Glutamatergic neuron (in vitro differentiated cells): ENCODE measurements around the gene EIF4G1. TPM values are rescaled to one million over a fixed set of nuclear protein-coding genes. Genes with fewer than 3 reads are reported as not detected.
A peak's percentile ranks its signal among the peaks of the same experiment; 100 is the strongest.

Source experiments
- DNase-seq: peaks from one replicate; pipeline ENCODE4 v3.0.0; 2022
- H3K27ac Mint-ChIP-seq: one replicate; pipeline ENCODE4 v1.8.0; 2020; ENCODE audit warnings: mild to moderate bottlenecking, mixed read lengths, inconsistent platforms; ENCODE audit not compliant: unreplicated experiment
- H3K27me3 Mint-ChIP-seq: one replicate; pipeline ENCODE4 v1.8.0; 2020; ENCODE audit warnings: mild to moderate bottlenecking, moderate library complexity, mixed read lengths, inconsistent platforms; ENCODE audit not compliant: unreplicated experiment
- H3K36me3 Mint-ChIP-seq: one replicate; pipeline ENCODE4 v1.8.0; 2020; ENCODE audit warnings: mild to moderate bottlenecking, mixed read lengths, inconsistent platforms; ENCODE audit not compliant: unreplicated experiment
- H3K4me1 Mint-ChIP-seq: one replicate; pipeline ENCODE4 v1.8.0; 2020; ENCODE audit warnings: mild to moderate bottlenecking, low read depth, mixed read lengths, inconsistent platforms; ENCODE audit not compliant: unreplicated experiment
- H3K4me3 Mint-ChIP-seq: one replicate; pipeline ENCODE4 v1.8.0; 2020; ENCODE audit warnings: mild to moderate bottlenecking, mixed read lengths, inconsistent platforms; ENCODE audit not compliant: unreplicated experiment
- H3K9me3 Mint-ChIP-seq: one replicate; pipeline ENCODE4 v1.8.0; 2020; ENCODE audit warnings: mild to moderate bottlenecking, moderate library complexity, mixed read lengths, inconsistent platforms; ENCODE audit not compliant: unreplicated experiment
- total RNA-seq: library from RNA; stranded (reverse); fragmentation: NEBNext Ultra II Directional; extraction: Animal tissue kit (Norgen Biotek cat#: 25700); gene quantifications from one replicate; pipeline ENCODE4 v1.2.1, GENCODE V29; 2021; ENCODE audit not compliant: unreplicated experiment
- TF ChIP-seq, protein P1 (sequence below): fragments of 200-600 bp; sonication (generic); IDR thresholded peaks from one replicate; pipeline ENCODE4 v1.5.0; 2021; ENCODE audit not compliant: partially characterized antibody, unreplicated experiment

EIF4G1 gene
- total RNA-seq, 1 donor from 2014 or later = 346 TPM

DNA sequence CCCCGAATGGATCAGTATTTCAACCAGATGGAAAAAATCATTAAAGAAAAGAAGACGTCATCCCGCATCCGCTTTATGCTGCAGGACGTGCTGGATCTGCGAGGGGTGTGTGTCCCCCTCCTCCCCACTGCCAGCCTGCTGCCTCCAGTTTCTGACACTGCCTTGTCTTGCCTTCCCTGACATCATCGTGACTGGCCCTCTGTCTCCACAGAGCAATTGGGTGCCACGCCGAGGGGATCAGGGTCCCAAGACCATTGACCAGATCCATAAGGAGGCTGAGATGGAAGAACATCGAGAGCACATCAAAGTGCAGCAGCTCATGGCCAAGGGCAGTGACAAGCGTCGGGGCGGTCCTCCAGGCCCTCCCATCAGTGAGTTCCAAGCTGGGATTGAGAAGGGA is 10.9 kb downstream of the EIF4G1 start:
- no peak overlapping the region for H3K4me3 Mint-ChIP-seq
- no peak for DNase-seq
- TF ChIP-seq, protein P1, sequence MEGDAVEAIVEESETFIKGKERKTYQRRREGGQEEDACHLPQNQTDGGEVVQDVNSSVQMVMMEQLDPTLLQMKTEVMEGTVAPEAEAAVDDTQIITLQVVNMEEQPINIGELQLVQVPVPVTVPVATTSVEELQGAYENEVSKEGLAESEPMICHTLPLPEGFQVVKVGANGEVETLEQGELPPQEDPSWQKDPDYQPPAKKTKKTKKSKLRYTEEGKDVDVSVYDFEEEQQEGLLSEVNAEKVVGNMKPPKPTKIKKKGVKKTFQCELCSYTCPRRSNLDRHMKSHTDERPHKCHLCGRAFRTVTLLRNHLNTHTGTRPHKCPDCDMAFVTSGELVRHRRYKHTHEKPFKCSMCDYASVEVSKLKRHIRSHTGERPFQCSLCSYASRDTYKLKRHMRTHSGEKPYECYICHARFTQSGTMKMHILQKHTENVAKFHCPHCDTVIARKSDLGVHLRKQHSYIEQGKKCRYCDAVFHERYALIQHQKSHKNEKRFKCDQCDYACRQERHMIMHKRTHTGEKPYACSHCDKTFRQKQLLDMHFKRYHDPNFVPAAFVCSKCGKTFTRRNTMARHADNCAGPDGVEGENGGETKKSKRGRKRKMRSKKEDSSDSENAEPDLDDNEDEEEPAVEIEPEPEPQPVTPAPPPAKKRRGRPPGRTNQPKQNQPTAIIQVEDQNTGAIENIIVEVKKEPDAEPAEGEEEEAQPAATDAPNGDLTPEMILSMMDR = no peak
- no peaks in the 10 kb centered on the region for H3K4me1 Mint-ChIP-seq
- no peak overlapping the region for H3K27ac Mint-ChIP-seq
- peaks cover 7% of the 10 kb centered on the region for H3K27me3 Mint-ChIP-seq
- no peaks in the 10 kb centered on the region for H3K36me3 Mint-ChIP-seq
- peaks cover 8% of the 10 kb centered on the region for H3K9me3 Mint-ChIP-seq

DNA sequence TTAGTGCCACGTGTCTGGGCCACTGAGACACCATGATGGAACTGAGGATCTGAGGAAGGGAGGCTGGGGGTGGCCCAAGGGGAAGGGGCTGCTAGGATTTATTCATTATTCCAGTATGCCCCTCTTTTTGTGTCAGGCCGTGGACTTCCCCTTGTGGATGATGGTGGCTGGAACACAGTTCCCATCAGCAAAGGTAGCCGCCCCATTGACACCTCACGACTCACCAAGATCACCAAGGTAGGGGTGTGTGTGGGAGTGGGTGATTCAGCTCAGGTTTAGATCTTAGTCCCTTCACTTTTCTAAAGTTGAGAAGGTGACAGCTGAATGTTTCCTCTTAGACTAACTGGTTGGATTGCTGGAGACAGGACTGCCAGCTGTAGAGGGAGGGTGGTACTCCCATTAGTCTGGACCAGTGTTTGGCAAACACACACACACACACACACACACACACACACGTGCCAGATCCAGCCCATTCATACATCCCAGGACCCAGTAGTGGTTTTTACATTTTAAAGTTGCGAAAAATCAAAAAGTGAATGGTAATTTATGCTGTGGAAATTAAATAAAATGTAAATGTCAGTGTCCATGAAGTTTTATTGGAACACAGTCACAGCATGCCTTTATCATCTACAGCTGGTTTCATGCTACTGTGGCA is 11.4 kb downstream of the EIF4G1 start:
- H3K4me3 Mint-ChIP-seq = no peak overlapping the region
- H3K4me1 Mint-ChIP-seq = no peaks in the 10 kb centered on the region
- H3K27ac Mint-ChIP-seq = no peak overlapping the region
- TF ChIP-seq, protein P1 = no peak
- no peaks in the 10 kb centered on the region for H3K36me3 Mint-ChIP-seq
- DNase-seq = no peak
- peaks cover 9% of the 10 kb centered on the region for H3K9me3 Mint-ChIP-seq
- peaks cover 7% of the 10 kb centered on the region for H3K27me3 Mint-ChIP-seq

DNA sequence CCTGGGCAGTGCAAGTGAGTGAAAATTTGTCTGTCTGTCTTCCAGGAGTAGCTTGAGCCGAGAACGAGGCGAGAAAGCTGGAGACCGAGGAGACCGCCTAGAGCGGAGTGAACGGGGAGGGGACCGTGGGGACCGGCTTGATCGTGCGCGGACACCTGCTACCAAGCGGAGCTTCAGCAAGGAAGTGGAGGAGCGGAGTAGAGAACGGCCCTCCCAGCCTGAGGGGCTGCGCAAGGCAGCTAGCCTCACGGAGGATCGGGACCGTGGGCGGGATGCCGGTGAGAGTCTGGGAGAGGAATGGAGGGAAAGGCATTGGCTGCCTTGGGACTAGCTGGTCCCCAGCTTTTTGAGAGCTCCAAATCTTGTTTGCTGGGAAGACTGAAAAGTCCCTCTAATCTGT is 12.8 kb downstream of the EIF4G1 start:
- TF ChIP-seq, protein P1 = no peak
- no peaks in the 10 kb centered on the region for H3K4me1 Mint-ChIP-seq
- DNase-seq = no peak
- peaks cover 8% of the 10 kb centered on the region for H3K9me3 Mint-ChIP-seq
- H3K27me3 Mint-ChIP-seq = peaks cover 7% of the 10 kb centered on the region
- H3K36me3 Mint-ChIP-seq = no peaks in the 10 kb centered on the region
- H3K4me3 Mint-ChIP-seq = no peak overlapping the region
- H3K27ac Mint-ChIP-seq = no peak overlapping the region

DNA sequence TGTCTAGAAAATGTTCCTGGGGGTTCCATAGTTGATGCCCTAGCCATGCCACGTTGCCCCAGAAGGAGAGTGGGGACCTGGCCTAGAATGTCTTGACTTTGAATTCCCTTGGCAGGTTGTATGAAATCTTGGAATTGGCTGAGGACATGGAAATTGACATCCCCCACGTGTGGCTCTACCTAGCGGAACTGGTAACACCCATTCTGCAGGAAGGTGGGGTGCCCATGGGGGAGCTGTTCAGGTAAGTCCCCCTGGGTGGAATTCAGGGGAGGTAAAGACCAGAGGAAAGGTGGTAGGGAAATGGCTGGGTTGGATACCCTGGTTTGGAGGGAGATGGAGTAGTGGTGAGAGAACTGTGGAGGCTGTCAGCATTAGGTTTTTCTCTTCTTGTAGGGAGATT is 14.1 kb downstream of the EIF4G1 start:
- Mint-ChIP-seq H3K4me3 (no peak overlapping the region), H3K9me3 (peaks cover 14% of the 10 kb centered on the region), H3K36me3 (no peaks in the 10 kb centered on the region), H3K27me3 (peaks cover 4% of the 10 kb centered on the region), H3K27ac (peak overlapping the region; percentile 22), H3K4me1 (no peaks in the 10 kb centered on the region)
- TF ChIP-seq, protein P1 = no peak
- no peak for DNase-seq

DNA sequence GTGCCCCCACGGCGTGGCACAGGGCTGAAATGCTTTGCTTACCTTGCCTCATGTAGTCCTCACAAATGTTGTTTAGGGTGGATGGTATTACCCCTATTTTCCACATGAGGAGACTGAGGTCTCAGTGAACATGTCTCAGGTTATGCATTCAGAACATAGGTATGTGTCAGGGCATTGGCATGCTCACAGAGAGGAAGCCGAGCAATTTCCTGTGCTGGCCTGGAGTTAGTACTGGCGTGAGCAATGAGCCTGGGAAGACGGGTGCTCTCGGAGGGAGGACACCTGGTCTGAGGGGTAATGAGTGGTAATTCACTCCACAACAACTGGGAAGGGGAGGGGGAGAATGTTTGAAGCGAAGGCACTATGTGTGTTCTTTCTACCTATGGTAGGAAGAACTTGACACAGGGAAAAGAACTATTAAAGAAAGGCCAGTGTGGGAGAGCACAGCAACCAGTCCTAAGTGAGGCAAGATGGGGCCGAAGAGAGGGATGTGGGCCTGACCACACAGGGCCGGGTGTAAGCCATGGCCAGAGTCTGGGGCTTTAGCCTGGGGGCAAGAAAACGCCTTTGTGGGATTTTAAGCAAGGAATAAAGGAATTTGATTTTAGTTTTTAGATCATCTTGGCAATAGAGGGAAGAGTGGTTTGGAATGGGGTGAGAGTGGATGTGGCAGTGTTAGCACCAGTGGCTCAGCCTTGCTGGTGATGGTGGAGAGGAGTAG is 18.1 kb downstream of the EIF4G1 start:
- TF ChIP-seq, protein P1 = no peak
- no peaks in the 10 kb centered on the region for H3K36me3 Mint-ChIP-seq
- peaks cover 12% of the 10 kb centered on the region for H3K4me1 Mint-ChIP-seq
- peaks cover 20% of the 10 kb centered on the region for H3K9me3 Mint-ChIP-seq
- H3K27me3 Mint-ChIP-seq = peaks cover 14% of the 10 kb centered on the region
- H3K4me3 Mint-ChIP-seq = no peak overlapping the region
- no peak for DNase-seq
- H3K27ac Mint-ChIP-seq = peak overlapping the region; percentile 60
